Measurements from ENCODE around the gene ZFPM1.

ZFPM1 gene

DNA sequence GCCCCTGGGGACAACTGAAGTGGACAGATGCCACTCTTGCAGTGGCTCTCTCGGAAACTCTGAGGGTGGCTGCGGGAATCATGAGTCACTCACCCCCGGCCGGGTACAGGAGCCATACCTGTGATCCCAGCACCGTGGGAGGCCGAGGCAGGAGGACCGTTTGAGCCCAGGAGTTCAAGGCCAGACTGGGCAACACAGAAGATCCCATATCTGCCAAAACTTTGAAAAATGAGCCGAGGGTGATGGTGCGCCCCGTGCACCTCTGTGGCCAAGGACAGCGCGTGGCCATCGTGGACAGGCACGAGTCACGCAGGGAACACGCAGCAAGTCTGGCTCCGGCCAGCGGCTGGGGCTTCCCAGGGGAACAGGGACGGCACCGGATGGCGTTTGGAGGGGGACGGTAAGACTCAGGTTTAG is 75.8 kb downstream of the ZFPM1 start:
- no peak overlapping the region for H3K9ac ChIP-seq (ENCODE audit: insufficient read length, low read depth)
- DNase-seq (ENCODE audit: low read depth, low spot score) = no peak
- TF ChIP-seq ZNF274 (IDR thresholded peaks at IDR 0.05; ENCODE audit: low read depth, low read length) (no peak), SUZ12 (IDR thresholded peaks at IDR 0.05; ENCODE audit: extremely low read depth, insufficient read depth, insufficient read length) (no peak), YY1 (IDR thresholded peaks at IDR 0.05; ENCODE audit: insufficient read depth, insufficient read length) (no peak)
- H3K4me3 ChIP-seq (ENCODE audit: insufficient read length, low read depth) = no peak overlapping the region
- H3K36me3 ChIP-seq (ENCODE audit: insufficient read depth, insufficient read length, low read length) = peaks cover 39% of the 10 kb centered on the region
- H3K4me1 ChIP-seq (ENCODE audit: insufficient read depth, insufficient read length) = peaks cover 31% of the 10 kb centered on the region
- no peaks in the 10 kb centered on the region for H3K9me3 ChIP-seq (ENCODE audit: insufficient read depth, low read length)
- no peaks in the 10 kb centered on the region for H3K27me3 ChIP-seq (ENCODE audit: insufficient read depth, insufficient read length)

DNA sequence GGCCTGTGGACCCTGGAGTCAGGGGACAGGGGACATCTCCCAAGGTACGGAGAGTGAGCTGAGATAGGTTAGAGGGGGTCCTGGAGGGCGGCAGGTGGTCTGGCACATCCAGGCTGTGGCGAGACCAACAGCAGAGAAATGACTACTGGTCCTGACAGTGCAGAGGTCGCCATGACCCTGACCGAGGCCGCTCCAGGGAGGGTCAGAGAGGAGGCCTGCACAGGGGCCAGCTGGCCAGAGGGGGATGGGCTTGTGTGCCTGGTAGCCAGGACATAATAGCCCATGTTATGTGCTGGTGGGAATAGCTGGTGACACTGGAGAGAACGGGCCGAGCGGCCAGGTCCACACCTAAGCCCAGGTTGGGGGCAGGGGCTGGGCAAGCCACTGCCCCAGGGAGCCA is 76.5 kb downstream of the ZFPM1 start:
- TF ChIP-seq YY1 (IDR thresholded peaks at IDR 0.05; ENCODE audit: insufficient read depth, insufficient read length) (no peak), ZNF274 (IDR thresholded peaks at IDR 0.05; ENCODE audit: low read depth, low read length) (no peak), SUZ12 (IDR thresholded peaks at IDR 0.05; ENCODE audit: extremely low read depth, insufficient read depth, insufficient read length) (no peak)
- peaks cover 39% of the 10 kb centered on the region for H3K36me3 ChIP-seq (ENCODE audit: insufficient read depth, insufficient read length, low read length)
- no peaks in the 10 kb centered on the region for H3K27me3 ChIP-seq (ENCODE audit: insufficient read depth, insufficient read length)
- H3K9me3 ChIP-seq (ENCODE audit: insufficient read depth, low read length) = no peaks in the 10 kb centered on the region
- no peak overlapping the region for H3K4me3 ChIP-seq (ENCODE audit: insufficient read length, low read depth)
- H3K4me1 ChIP-seq (ENCODE audit: insufficient read depth, insufficient read length) = peaks cover 31% of the 10 kb centered on the region
- DNase-seq (ENCODE audit: low read depth, low spot score) = no peak
- no peak overlapping the region for H3K9ac ChIP-seq (ENCODE audit: insufficient read length, low read depth)

DNA sequence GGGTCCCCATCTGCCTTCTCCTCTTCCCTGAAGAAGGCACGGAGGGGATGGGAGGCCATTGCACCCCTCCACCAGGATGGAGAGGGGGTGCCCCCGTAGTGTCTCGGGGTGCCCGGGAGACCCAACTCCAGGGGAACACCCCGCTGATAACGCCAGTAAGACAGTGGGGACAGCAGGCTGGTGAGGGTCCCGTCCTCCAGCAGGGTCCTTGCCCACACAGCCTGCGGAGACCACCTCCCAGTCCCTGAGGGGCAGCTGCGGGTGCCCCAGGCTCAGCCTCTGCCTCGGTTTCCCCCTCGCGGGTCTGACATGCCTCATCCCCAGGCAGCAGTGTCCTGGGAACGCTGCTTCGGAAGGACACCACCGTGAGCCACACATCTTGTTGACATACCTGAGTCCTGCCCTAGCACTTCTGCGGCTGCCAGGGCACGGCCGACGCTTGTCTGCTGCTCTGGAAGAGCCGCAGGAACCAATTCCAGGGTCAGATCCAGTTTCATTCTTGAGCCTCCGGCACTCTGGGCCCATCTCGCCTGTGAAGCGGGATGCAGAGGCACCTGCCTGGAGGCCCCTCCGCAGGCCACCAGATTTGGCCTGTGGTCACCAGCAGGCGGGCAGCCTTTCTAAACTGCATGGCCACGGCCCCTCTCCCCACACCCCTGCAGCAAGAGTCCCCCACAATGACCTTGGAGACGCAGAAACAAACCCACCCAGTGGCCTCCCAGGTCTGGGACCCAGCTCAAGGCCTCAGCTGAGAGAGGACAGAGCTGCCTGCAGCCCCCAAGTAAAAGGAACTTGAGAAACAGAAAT is 77.2 kb downstream of the ZFPM1 start:
- Histone ChIP-seq H3K36me3 (ENCODE audit: insufficient read depth, insufficient read length, low read length) (peaks cover 43% of the 10 kb centered on the region), H3K9me3 (ENCODE audit: insufficient read depth, low read length) (no peaks in the 10 kb centered on the region), H3K4me1 (ENCODE audit: insufficient read depth, insufficient read length) (peaks cover 35% of the 10 kb centered on the region), H3K27me3 (ENCODE audit: insufficient read depth, insufficient read length) (no peaks in the 10 kb centered on the region), H3K4me3 (ENCODE audit: insufficient read length, low read depth) (no peak overlapping the region), H3K9ac (ENCODE audit: insufficient read length, low read depth) (no peak overlapping the region)
- DNase-seq (ENCODE audit: low read depth, low spot score) = no peak
- no peak for TF ChIP-seq ZNF274 (IDR thresholded peaks at IDR 0.05; ENCODE audit: low read depth, low read length)
- no peak for TF ChIP-seq SUZ12 (IDR thresholded peaks at IDR 0.05; ENCODE audit: extremely low read depth, insufficient read depth, insufficient read length)
- TF ChIP-seq YY1 (IDR thresholded peaks at IDR 0.05; ENCODE audit: insufficient read depth, insufficient read length) = no peak

DNA sequence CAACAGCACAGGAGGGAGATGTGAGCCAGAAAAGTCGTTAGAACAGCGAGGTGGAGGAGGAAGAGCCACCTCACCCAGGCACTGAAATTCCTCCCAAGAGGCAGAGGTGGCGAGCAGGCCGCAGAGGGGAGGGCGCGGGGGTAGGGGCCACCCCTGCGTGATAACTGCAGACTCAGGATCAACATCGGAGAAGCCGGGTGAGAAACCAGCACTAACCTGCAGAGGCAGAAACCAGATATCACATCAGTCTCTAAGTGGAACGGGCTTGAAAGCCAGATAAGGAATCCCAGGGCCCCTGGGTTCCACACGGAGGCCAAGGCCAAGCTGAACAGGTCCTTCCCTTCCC is 77.8 kb downstream of the ZFPM1 start:
- peaks cover 36% of the 10 kb centered on the region for H3K4me1 ChIP-seq (ENCODE audit: insufficient read depth, insufficient read length)
- no peak for DNase-seq (ENCODE audit: low read depth, low spot score)
- no peak for TF ChIP-seq ZNF274 (IDR thresholded peaks at IDR 0.05; ENCODE audit: low read depth, low read length)
- no peak for TF ChIP-seq YY1 (IDR thresholded peaks at IDR 0.05; ENCODE audit: insufficient read depth, insufficient read length)
- no peak for TF ChIP-seq SUZ12 (IDR thresholded peaks at IDR 0.05; ENCODE audit: extremely low read depth, insufficient read depth, insufficient read length)
- no peaks in the 10 kb centered on the region for H3K9me3 ChIP-seq (ENCODE audit: insufficient read depth, low read length)
- peak overlapping the region; percentile 42 for H3K9ac ChIP-seq (ENCODE audit: insufficient read length, low read depth)
- no peaks in the 10 kb centered on the region for H3K27me3 ChIP-seq (ENCODE audit: insufficient read depth, insufficient read length)
- H3K36me3 ChIP-seq (ENCODE audit: insufficient read depth, insufficient read length, low read length) = peaks cover 47% of the 10 kb centered on the region
- no peak overlapping the region for H3K4me3 ChIP-seq (ENCODE audit: insufficient read length, low read depth)

DNA sequence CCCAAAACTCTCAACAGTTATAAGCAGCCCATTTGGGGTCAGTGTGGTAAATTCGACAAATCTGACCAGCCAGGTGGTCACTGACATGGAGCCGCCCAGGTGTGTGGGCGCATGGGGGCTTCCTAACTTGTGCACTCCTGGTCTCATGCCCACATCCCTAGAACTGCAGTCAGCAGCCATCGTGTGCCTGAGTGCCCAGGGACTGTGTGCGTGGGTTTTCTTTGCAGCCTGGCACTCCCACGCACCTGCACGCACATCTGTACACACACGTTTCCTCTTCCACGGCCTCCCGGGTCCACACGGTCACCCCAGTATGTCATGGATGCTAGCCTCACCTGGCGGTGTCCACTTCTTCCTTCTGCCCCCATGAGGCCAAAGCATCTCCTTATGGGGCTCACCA is 78.3 kb downstream of the ZFPM1 start:
- DNase-seq (ENCODE audit: low read depth, low spot score) = no peak
- peak overlapping the region; percentile 42 for H3K9ac ChIP-seq (ENCODE audit: insufficient read length, low read depth)
- TF ChIP-seq SUZ12 (IDR thresholded peaks at IDR 0.05; ENCODE audit: extremely low read depth, insufficient read depth, insufficient read length) = no peak
- no peak for TF ChIP-seq YY1 (IDR thresholded peaks at IDR 0.05; ENCODE audit: insufficient read depth, insufficient read length)
- no peak for TF ChIP-seq ZNF274 (IDR thresholded peaks at IDR 0.05; ENCODE audit: low read depth, low read length)
- no peak overlapping the region for H3K4me3 ChIP-seq (ENCODE audit: insufficient read length, low read depth)
- H3K27me3 ChIP-seq (ENCODE audit: insufficient read depth, insufficient read length) = no peaks in the 10 kb centered on the region
- peaks cover 34% of the 10 kb centered on the region for H3K4me1 ChIP-seq (ENCODE audit: insufficient read depth, insufficient read length)
- H3K36me3 ChIP-seq (ENCODE audit: insufficient read depth, insufficient read length, low read length) = peaks cover 45% of the 10 kb centered on the region
- H3K9me3 ChIP-seq (ENCODE audit: insufficient read depth, low read length) = no peaks in the 10 kb centered on the region

DNA sequence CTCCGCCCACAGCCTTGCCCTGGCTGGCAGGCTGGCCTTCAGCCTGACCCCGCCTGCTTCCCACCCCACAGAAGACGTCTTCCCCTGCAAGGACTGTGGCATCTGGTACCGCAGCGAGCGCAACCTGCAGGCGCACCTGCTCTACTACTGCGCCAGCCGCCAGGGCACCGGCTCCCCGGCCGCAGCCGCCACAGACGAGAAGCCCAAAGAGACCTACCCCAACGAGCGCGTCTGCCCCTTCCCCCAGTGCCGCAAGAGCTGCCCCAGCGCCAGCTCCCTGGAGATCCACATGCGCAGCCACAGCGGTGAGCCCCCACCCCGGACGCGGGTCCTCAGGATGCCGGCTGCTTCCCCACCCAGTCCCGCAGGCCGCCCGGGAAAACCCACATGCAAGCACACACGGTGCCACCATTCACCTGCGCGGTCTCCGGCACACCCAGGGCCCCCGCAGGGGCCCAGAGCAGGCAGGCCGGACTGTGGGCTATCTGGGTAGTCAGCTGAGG is 78.9 kb downstream of the ZFPM1 start:
- no peak for DNase-seq (ENCODE audit: low read depth, low spot score)
- Histone ChIP-seq H3K9ac (ENCODE audit: insufficient read length, low read depth) (peak overlapping the region; percentile 94), H3K9me3 (ENCODE audit: insufficient read depth, low read length) (no peaks in the 10 kb centered on the region), H3K4me3 (ENCODE audit: insufficient read length, low read depth) (peak overlapping the region; percentile 52), H3K36me3 (ENCODE audit: insufficient read depth, insufficient read length, low read length) (peaks cover 45% of the 10 kb centered on the region), H3K27me3 (ENCODE audit: insufficient read depth, insufficient read length) (no peaks in the 10 kb centered on the region), H3K4me1 (ENCODE audit: insufficient read depth, insufficient read length) (peaks cover 33% of the 10 kb centered on the region)
- TF ChIP-seq ZNF274 (IDR thresholded peaks at IDR 0.05; ENCODE audit: low read depth, low read length) = no peak
- TF ChIP-seq YY1 (IDR thresholded peaks at IDR 0.05; ENCODE audit: insufficient read depth, insufficient read length) = no peak
- no peak for TF ChIP-seq SUZ12 (IDR thresholded peaks at IDR 0.05; ENCODE audit: extremely low read depth, insufficient read depth, insufficient read length)

DNA sequence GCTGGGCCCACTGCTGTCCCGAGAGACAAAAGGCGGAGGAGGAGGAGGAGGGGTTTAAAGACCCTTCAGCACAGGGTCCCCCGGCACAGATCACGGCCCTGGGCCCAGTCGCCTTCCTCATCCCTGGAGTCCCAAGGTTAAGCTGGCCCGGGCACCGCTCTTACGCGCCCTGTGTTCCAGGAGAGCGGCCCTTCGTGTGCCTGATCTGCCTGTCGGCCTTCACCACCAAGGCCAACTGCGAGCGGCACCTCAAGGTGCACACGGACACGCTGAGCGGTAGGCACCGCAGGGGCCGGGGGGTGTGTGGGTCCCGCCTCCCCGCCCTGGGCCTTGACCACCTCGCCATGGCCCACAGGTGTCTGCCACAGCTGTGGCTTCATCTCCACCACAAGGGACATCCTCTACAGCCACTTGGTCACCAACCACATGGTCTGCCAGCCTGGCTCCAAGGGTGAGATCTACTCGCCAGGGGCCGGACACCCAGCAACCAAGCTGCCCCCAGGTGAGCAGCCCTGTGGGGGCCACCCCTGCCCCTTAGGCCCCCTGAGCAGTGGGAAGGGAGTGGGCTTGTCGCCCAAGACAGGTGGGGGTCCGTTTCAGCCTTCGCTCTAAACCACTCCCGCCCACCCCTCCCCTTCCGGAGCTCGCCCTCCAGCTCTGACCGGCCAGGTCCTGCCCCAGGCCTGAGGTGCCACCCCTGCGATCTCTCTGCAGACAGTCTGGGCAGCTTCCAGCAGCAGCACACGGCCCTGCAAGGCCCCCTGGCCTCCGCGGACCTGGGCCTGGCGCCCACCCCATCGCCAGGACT is 79.6 kb downstream of the ZFPM1 start:
- Histone ChIP-seq H3K9ac (ENCODE audit: insufficient read length, low read depth) (peak overlapping the region; percentile 94), H3K4me3 (ENCODE audit: insufficient read length, low read depth) (peak overlapping the region; percentile 52), H3K9me3 (ENCODE audit: insufficient read depth, low read length) (no peaks in the 10 kb centered on the region), H3K36me3 (ENCODE audit: insufficient read depth, insufficient read length, low read length) (peaks cover 45% of the 10 kb centered on the region), H3K27me3 (ENCODE audit: insufficient read depth, insufficient read length) (no peaks in the 10 kb centered on the region), H3K4me1 (ENCODE audit: insufficient read depth, insufficient read length) (peaks cover 33% of the 10 kb centered on the region)
- no peak for TF ChIP-seq ZNF274 (IDR thresholded peaks at IDR 0.05; ENCODE audit: low read depth, low read length)
- TF ChIP-seq YY1 (IDR thresholded peaks at IDR 0.05; ENCODE audit: insufficient read depth, insufficient read length) = no peak
- TF ChIP-seq SUZ12 (IDR thresholded peaks at IDR 0.05; ENCODE audit: extremely low read depth, insufficient read depth, insufficient read length) = no peak
- DNase-seq (ENCODE audit: low read depth, low spot score) = no peak
